OCI-LY7 (cell line): ENCODE data around the gene STAT1. TPM values are rescaled to one million over a fixed set of nuclear protein-coding genes. Genes with fewer than 3 reads are reported as not detected.

Experiments
- BruUV-seq: library from RNA; stranded (reverse); fragments of 400-500 nt; replicated peaks from 2 replicates; lab custom pipeline; 2021; lab: Mats Ljungman, UMichigan
- CTCF ChIA-PET: fragments of 300-600 bp; sonication (Branson Sonifier 250); formaldehyde crosslinking; loops from one replicate; lab custom pipeline; 2022; ENCODE audit warnings: antibody characterized with exemption; ENCODE audit not compliant: unreplicated experiment; lab: Charles Lee
- POLR2A ChIA-PET: fragments of 300-600 bp; sonication (Branson Sonifier 250); formaldehyde crosslinking; loops from one replicate; lab custom pipeline; 2022; ENCODE audit warnings: antibody characterized with exemption; lab: Charles Lee
- DNase-seq: peaks from one replicate; pipeline ENCODE4 v3.0.0-alpha.2; 2015; ENCODE audit warnings: low spot score
- H2AFZ ChIP-seq: fragments of 200-600 bp; sonication (generic), shearing (Covaris generic); 2 replicates; pipeline ENCODE4 v1.6.1; 2014; ENCODE audit warnings: mild to moderate bottlenecking, antibody characterized with exemption, low read length, moderate library complexity
- H3K27ac ChIP-seq: fragments of 200-600 bp; sonication (generic); 2 replicates; pipeline ENCODE4 v1.5.1; 2014; ENCODE audit warnings: mixed run types, low read depth, mild to moderate bottlenecking, moderate library complexity, low read length, inconsistent platforms; ENCODE audit not compliant: poor library complexity, severe bottlenecking
- H3K36me3 ChIP-seq: fragments of 200-600 bp; sonication (generic); 2 replicates; pipeline ENCODE4 v1.6.1; 2014; ENCODE audit warnings: mild to moderate bottlenecking, antibody characterized with exemption, low read length, moderate library complexity, mixed read lengths; ENCODE audit not compliant: insufficient read depth
- H3K4me1 ChIP-seq: fragments of 200-600 bp; sonication (generic); 2 replicates; pipeline ENCODE4 v1.5.1; 2014; ENCODE audit warnings: mild to moderate bottlenecking, low read length; ENCODE audit not compliant: insufficient read depth, poor library complexity, severe bottlenecking
- H3K4me2 ChIP-seq: fragments of 200-600 bp; sonication (generic); 2 replicates; pipeline ENCODE4 v1.6.1; 2014; ENCODE audit warnings: mild to moderate bottlenecking, low read length
- H3K4me3 ChIP-seq: fragments of 200-600 bp; sonication (generic); 2 replicates; pipeline ENCODE4 v1.5.1; 2014; ENCODE audit warnings: mild to moderate bottlenecking, low read depth, low read length; ENCODE audit not compliant: poor library complexity, severe bottlenecking
- H3K79me2 ChIP-seq: fragments of 200-600 bp; sonication (generic); 2 replicates; pipeline ENCODE4 v1.6.1; 2016; ENCODE audit warnings: low read depth, mild to moderate bottlenecking, low read length, moderate library complexity, mixed read lengths; ENCODE audit not compliant: insufficient read depth
- H3K9me2 ChIP-seq: fragments of 200-600 bp; sonication (generic); 2 replicates; pipeline ENCODE4 v1.6.1; 2016; ENCODE audit warnings: mild to moderate bottlenecking, low read length, mixed read lengths; ENCODE audit not compliant: insufficient read depth
- H3K9me3 ChIP-seq: fragments of 200-600 bp; sonication (generic); 2 replicates; pipeline ENCODE4 v1.6.1; 2014; ENCODE audit warnings: mild to moderate bottlenecking, mixed run types, low read length, mixed read lengths
- H4K20me1 ChIP-seq: fragments of 200-600 bp; sonication (generic); 2 replicates; pipeline ENCODE4 v1.6.1; 2014; ENCODE audit warnings: mild to moderate bottlenecking, antibody characterized with exemption, low read length, moderate library complexity, mixed read lengths; ENCODE audit not compliant: insufficient read depth
- CTCF ChIP-seq: fragments of 200-600 bp; sonication (generic); conservative IDR thresholded peaks from 2 replicates; pipeline ENCODE4 v1.5.1; 2014; ENCODE audit warnings: mild to moderate bottlenecking, antibody characterized with exemption, low read length, moderate library complexity, mixed read lengths
- EZH2phosphoT487 ChIP-seq: fragments of 200-600 bp; sonication (generic); IDR thresholded peaks from 2 replicates; pipeline ENCODE4 v1.6.1; 2018; ENCODE audit warnings: low read depth, borderline replicate concordance, mild to moderate bottlenecking, mixed run types, antibody characterized with exemption, low read length, moderate library complexity, mixed read lengths
- intact Hi-C: fragments of 100-400 bp; cut with micrococcal nuclease; formaldehyde crosslinking; loops from one replicate; pipeline ENCODE4 v1.10.0; 2022; ENCODE audit not compliant: unreplicated experiment
- total RNA-seq, 2 experiments: library from RNA; depleted of rRNA in 1 of 2; stranded (reverse); fragments of >200 nt in 1 of 2; shearing (Covaris generic) in 1 of 2; gene quantifications; 2 replicates each; pipeline ENCODE4 v1.2.3, GENCODE V29; 2014 to 2022

Gene STAT1
- total RNA-seq, 2 experiments from 2014 or later, result 23.0 to 23.1 TPM

GRCh38 chr2:191050640-191050987 lies 36.6 kb upstream of the STAT1 start:
- CTCF ChIA-PET, result no interaction called here
- Histone ChIP-seq H3K9me2 (no peaks in the 10 kb centered on the region), H3K36me3 (no peaks in the 10 kb centered on the region), H3K27ac (no peak overlapping the region), H3K79me2 (no peaks in the 10 kb centered on the region), H4K20me1 (no peaks in the 10 kb centered on the region), H3K4me2 (no peak overlapping the region), H2AFZ (no peak overlapping the region), H3K4me3 (no peak overlapping the region), H3K9me3 (no peaks in the 10 kb centered on the region), H3K4me1 (peaks cover 13% of the 10 kb centered on the region)
- POLR2A ChIA-PET, result interaction anchor here (0.6 to 1.4 kb wide), 3 partner anchors 13 to 82 kb away, joined by 3 to 4 read pairs (median 3); no protein-coding TSS in a partner anchor
- TF ChIP-seq CTCF, result no peak
- TF ChIP-seq EZH2phosphoT487, result no peak
- BruUV-seq, result no TSS peak
- intact Hi-C loops, result loop anchor here (5.0 kb wide), 1 partner anchor 472 kb away; no protein-coding TSS in a partner anchor
- DNase-seq, result no peak

- Histone ChIP-seq H4K20me1 (no peaks in the 10 kb centered on the region), H3K4me1 (peaks cover 13% of the 10 kb centered on the region), H3K4me3 (no peak overlapping the region), H3K4me2 (no peak overlapping the region; the same call in 1 of the 2 replicates), H3K27ac (peak overlapping the region; percentile 22), H3K9me3 (no peaks in the 10 kb centered on the region), H2AFZ (no peak overlapping the region), H3K36me3 (no peaks in the 10 kb centered on the region), H3K79me2 (no peaks in the 10 kb centered on the region), H3K9me2 (no peaks in the 10 kb centered on the region)
- ChIA-PET POLR2A (interaction anchor here (0.6 to 1.4 kb wide), 5 partner anchors 12 to 81 kb away, joined by 3 to 7 read pairs (median 4); partner anchors contain the start of gene STAT1), CTCF (no interaction called here)
- no TSS peak for BruUV-seq
- no peak for TF ChIP-seq CTCF
- TF ChIP-seq EZH2phosphoT487, result no peak
- peak; percentile 57 for DNase-seq
- intact Hi-C loops, result loop anchor here (5.0 kb wide), 1 partner anchor 472 kb away; no protein-coding TSS in a partner anchor
Observed at GRCh38 chr2:191049728-191050639, 36.0 kb upstream of the STAT1 start.
